T-helper 1 cell treated with Interleukin-12 subunit alpha and Interleukin-12 subunit beta and Interleukin-4 antibody, amounts not matched to agents 30 μg/mL and 1 μg/mL, for 36 hours (primary cell): Measurements from ENCODE around the gene CAMK1D.

Experiments used
- H3K27ac Mint-ChIP-seq: one replicate; pipeline ENCODE4 v1.8.0; 2021; ENCODE audit warnings: mild to moderate bottlenecking, mixed read lengths
- H3K27me3 Mint-ChIP-seq: one replicate; pipeline ENCODE4 v1.8.0; 2021; ENCODE audit warnings: low read depth, mixed read lengths
- H3K36me3 Mint-ChIP-seq: one replicate; pipeline ENCODE4 v1.8.0; 2021; ENCODE audit warnings: low read depth, mixed read lengths
- H3K4me1 Mint-ChIP-seq: one replicate; pipeline ENCODE4 v1.8.0; 2021; ENCODE audit warnings: low read depth, mixed read lengths
- H3K4me3 Mint-ChIP-seq: one replicate; pipeline ENCODE4 v1.8.0; 2021; ENCODE audit warnings: mild to moderate bottlenecking, moderate library complexity, mixed read lengths
- H3K9me3 Mint-ChIP-seq: one replicate; pipeline ENCODE4 v1.8.0; 2021; ENCODE audit warnings: mixed read lengths

Gene CAMK1D

GRCh38 chr10:12412666-12413368 is 63.5 kb downstream of the CAMK1D start:
- H3K4me3 Mint-ChIP-seq: peak overlapping the region; percentile 12

GRCh38 chr10:12413369-12413711 is 64.0 kb downstream of the CAMK1D start:
- Mint-ChIP-seq H3K27me3 (no peaks in the 10 kb centered on the region), H3K9me3 (peaks cover 5% of the 10 kb centered on the region), H3K4me1 (peaks cover 17% of the 10 kb centered on the region), H3K36me3 (peaks cover 7% of the 10 kb centered on the region), H3K27ac (peak overlapping the region; percentile 0), H3K4me3 (no peak overlapping the region)

More at GRCh38 chr10:12412666-12413368, 63.5 kb downstream of the CAMK1D start:
- Mint-ChIP-seq H3K27me3 (no peaks in the 10 kb centered on the region), H3K4me1 (peaks cover 17% of the 10 kb centered on the region), H3K36me3 (peaks cover 7% of the 10 kb centered on the region), H3K27ac (peak overlapping the region; percentile 29), H3K9me3 (peaks cover 5% of the 10 kb centered on the region)

- H3K27me3 Mint-ChIP-seq: no peaks in the 10 kb centered on the region
- H3K9me3 Mint-ChIP-seq: peaks cover 5% of the 10 kb centered on the region
- no peak overlapping the region for H3K27ac Mint-ChIP-seq
- peaks cover 23% of the 10 kb centered on the region for H3K4me1 Mint-ChIP-seq
- no peak overlapping the region for H3K4me3 Mint-ChIP-seq
- peaks cover 7% of the 10 kb centered on the region for H3K36me3 Mint-ChIP-seq
Observed at GRCh38 chr10:12414278-12414989, 65.1 kb downstream of the CAMK1D start.

GRCh38 chr10:12416344-12417050 is 67.2 kb downstream of the CAMK1D start:
- peaks cover 7% of the 10 kb centered on the region for H3K36me3 Mint-ChIP-seq
- H3K4me3 Mint-ChIP-seq: no peak overlapping the region
- no peak overlapping the region for H3K27ac Mint-ChIP-seq

GRCh38 chr10:12417331-12417730 is 68.0 kb downstream of the CAMK1D start:
- peaks cover 7% of the 10 kb centered on the region for H3K36me3 Mint-ChIP-seq
- no peak overlapping the region for H3K27ac Mint-ChIP-seq
- peaks cover 5% of the 10 kb centered on the region for H3K9me3 Mint-ChIP-seq
- peaks cover 25% of the 10 kb centered on the region for H3K4me1 Mint-ChIP-seq
- no peak overlapping the region for H3K4me3 Mint-ChIP-seq
- no peaks in the 10 kb centered on the region for H3K27me3 Mint-ChIP-seq

More at GRCh38 chr10:12416344-12417050, 67.2 kb downstream of the CAMK1D start:
- H3K4me1 Mint-ChIP-seq: peaks cover 25% of the 10 kb centered on the region
- peaks cover 5% of the 10 kb centered on the region for H3K9me3 Mint-ChIP-seq
- H3K27me3 Mint-ChIP-seq: no peaks in the 10 kb centered on the region

GRCh38 chr10:12418000-12418399 is 68.7 kb downstream of the CAMK1D start:
- peaks cover 5% of the 10 kb centered on the region for H3K9me3 Mint-ChIP-seq
- H3K4me3 Mint-ChIP-seq: no peak overlapping the region
- H3K36me3 Mint-ChIP-seq: peaks cover 7% of the 10 kb centered on the region
- peaks cover 21% of the 10 kb centered on the region for H3K4me1 Mint-ChIP-seq
- H3K27ac Mint-ChIP-seq: no peak overlapping the region
- H3K27me3 Mint-ChIP-seq: no peaks in the 10 kb centered on the region

GRCh38 chr10:12418725-12419261 is 69.4 kb downstream of the CAMK1D start:
- H3K27ac Mint-ChIP-seq: no peak overlapping the region
- peaks cover 4% of the 10 kb centered on the region for H3K36me3 Mint-ChIP-seq
- no peaks in the 10 kb centered on the region for H3K9me3 Mint-ChIP-seq
- peaks cover 16% of the 10 kb centered on the region for H3K4me1 Mint-ChIP-seq
- H3K4me3 Mint-ChIP-seq: no peak overlapping the region
- H3K27me3 Mint-ChIP-seq: no peaks in the 10 kb centered on the region

GRCh38 chr10:12419262-12419847 is 70.0 kb downstream of the CAMK1D start:
- no peak overlapping the region for H3K4me3 Mint-ChIP-seq
- H3K27me3 Mint-ChIP-seq: no peaks in the 10 kb centered on the region
- no peaks in the 10 kb centered on the region for H3K9me3 Mint-ChIP-seq
- H3K36me3 Mint-ChIP-seq: peaks cover under 1% of the 10 kb centered on the region
- no peak overlapping the region for H3K27ac Mint-ChIP-seq
- H3K4me1 Mint-ChIP-seq: peaks cover 16% of the 10 kb centered on the region

GRCh38 chr10:12420530-12421120 is 71.3 kb downstream of the CAMK1D start:
- Mint-ChIP-seq H3K27ac (no peak overlapping the region), H3K9me3 (no peaks in the 10 kb centered on the region), H3K36me3 (no peaks in the 10 kb centered on the region), H3K4me3 (no peak overlapping the region), H3K27me3 (no peaks in the 10 kb centered on the region), H3K4me1 (peaks cover 16% of the 10 kb centered on the region)

- Mint-ChIP-seq H3K27me3 (no peaks in the 10 kb centered on the region), H3K4me1 (peaks cover 14% of the 10 kb centered on the region), H3K4me3 (no peak overlapping the region), H3K36me3 (no peaks in the 10 kb centered on the region), H3K27ac (no peak overlapping the region), H3K9me3 (no peaks in the 10 kb centered on the region)
Observed at GRCh38 chr10:12422189-12422588, 72.8 kb downstream of the CAMK1D start.

- no peaks in the 10 kb centered on the region for H3K9me3 Mint-ChIP-seq
- H3K36me3 Mint-ChIP-seq: no peaks in the 10 kb centered on the region
- H3K4me3 Mint-ChIP-seq: no peak overlapping the region
- no peaks in the 10 kb centered on the region for H3K27me3 Mint-ChIP-seq
- H3K4me1 Mint-ChIP-seq: peaks cover 13% of the 10 kb centered on the region
- H3K27ac Mint-ChIP-seq: no peak overlapping the region
Observed at GRCh38 chr10:12423896-12424295, 74.5 kb downstream of the CAMK1D start.

GRCh38 chr10:12427276-12427675 is 77.9 kb downstream of the CAMK1D start:
- Mint-ChIP-seq H3K36me3 (no peaks in the 10 kb centered on the region), H3K9me3 (no peaks in the 10 kb centered on the region), H3K4me1 (no peaks in the 10 kb centered on the region), H3K4me3 (no peak overlapping the region), H3K27ac (no peak overlapping the region), H3K27me3 (peaks cover 6% of the 10 kb centered on the region)

GRCh38 chr10:12428447-12429135 is 79.2 kb downstream of the CAMK1D start:
- no peak overlapping the region for H3K4me3 Mint-ChIP-seq
- no peaks in the 10 kb centered on the region for H3K4me1 Mint-ChIP-seq
- H3K9me3 Mint-ChIP-seq: no peaks in the 10 kb centered on the region
- H3K27me3 Mint-ChIP-seq: peaks cover 16% of the 10 kb centered on the region
- H3K36me3 Mint-ChIP-seq: no peaks in the 10 kb centered on the region
- no peak overlapping the region for H3K27ac Mint-ChIP-seq
